Lower leg skin (tissue), 3 donors: Measurements from ENCODE around the gene FUNDC2.

Source experiments
- CTCF ChIP-seq, 3 donors: fragments of 450-650 bp; IDR thresholded peaks; one replicate each; pipeline ENCODE4 v1.5.1; 2016; ENCODE audit warnings: antibody characterized with exemption in 3 of 3, mild to moderate bottlenecking in 3 of 3, moderate library complexity in 2 of 3
- POLR2A ChIP-seq, 2 donors: fragments of 450-650 bp; IDR thresholded peaks; one replicate each; pipeline ENCODE4 v1.6.1; 2016 to 2017; ENCODE audit warnings: antibody characterized with exemption in 2 of 2, mild to moderate bottlenecking in 1 of 2, moderate library complexity in 1 of 2

- no peak for TF ChIP-seq CTCF (IDR thresholded peaks at IDR 0.05)
- no peak for TF ChIP-seq POLR2A (IDR thresholded peaks at IDR 0.05)
Observed at GRCh38 chrX:155094468-155095061, 67.9 kb downstream of the FUNDC2 start.
